ENCODE measurements around the gene ADARB1.

DNA sequence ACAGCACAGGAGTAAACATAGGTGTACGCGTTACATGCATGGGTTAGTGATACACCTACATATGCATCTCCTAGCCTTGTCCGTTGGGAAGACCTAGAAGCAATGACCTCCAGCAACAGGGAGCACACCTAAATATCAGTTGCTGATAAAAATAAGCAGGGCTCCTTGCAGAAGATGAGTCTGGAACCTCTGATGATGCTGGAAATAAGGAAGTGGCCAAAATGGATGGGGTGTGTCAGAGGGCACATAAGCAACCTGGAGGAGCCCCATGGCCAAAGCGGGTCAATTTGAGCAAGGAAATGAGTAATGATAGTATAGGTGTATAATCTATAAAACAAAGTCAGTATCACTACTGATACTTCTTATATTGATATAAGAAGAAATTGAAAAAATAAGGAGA is 13.7 kb downstream of the ADARB1 start:
- TF ChIP-seq CEBPB (IDR thresholded peaks at IDR 0.05; ENCODE audit: low read depth, low read length): no peak
- no peak for TF ChIP-seq ZNF274 (IDR thresholded peaks at IDR 0.05; ENCODE audit: borderline replicate concordance, extremely low read depth, low read length)
- TF ChIP-seq, protein P1, sequence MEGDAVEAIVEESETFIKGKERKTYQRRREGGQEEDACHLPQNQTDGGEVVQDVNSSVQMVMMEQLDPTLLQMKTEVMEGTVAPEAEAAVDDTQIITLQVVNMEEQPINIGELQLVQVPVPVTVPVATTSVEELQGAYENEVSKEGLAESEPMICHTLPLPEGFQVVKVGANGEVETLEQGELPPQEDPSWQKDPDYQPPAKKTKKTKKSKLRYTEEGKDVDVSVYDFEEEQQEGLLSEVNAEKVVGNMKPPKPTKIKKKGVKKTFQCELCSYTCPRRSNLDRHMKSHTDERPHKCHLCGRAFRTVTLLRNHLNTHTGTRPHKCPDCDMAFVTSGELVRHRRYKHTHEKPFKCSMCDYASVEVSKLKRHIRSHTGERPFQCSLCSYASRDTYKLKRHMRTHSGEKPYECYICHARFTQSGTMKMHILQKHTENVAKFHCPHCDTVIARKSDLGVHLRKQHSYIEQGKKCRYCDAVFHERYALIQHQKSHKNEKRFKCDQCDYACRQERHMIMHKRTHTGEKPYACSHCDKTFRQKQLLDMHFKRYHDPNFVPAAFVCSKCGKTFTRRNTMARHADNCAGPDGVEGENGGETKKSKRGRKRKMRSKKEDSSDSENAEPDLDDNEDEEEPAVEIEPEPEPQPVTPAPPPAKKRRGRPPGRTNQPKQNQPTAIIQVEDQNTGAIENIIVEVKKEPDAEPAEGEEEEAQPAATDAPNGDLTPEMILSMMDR (IDR thresholded peaks at IDR 0.05; ENCODE audit: control extremely low read depth in 1 of 3, insufficient read depth in 1 of 3, low read depth in 1 of 3, low read length in 3 of 3): no peak
- TF ChIP-seq EZH2 (IDR thresholded peaks at IDR 0.05; ENCODE audit: low read depth, low read length, severe bottlenecking): no peak
- TF ChIP-seq, protein P2, sequence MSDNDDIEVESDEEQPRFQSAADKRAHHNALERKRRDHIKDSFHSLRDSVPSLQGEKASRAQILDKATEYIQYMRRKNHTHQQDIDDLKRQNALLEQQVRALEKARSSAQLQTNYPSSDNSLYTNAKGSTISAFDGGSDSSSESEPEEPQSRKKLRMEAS (IDR thresholded peaks at IDR 0.05): no peak
- no peak for TF ChIP-seq POLR2A (IDR thresholded peaks at IDR 0.05; ENCODE audit: control extremely low read depth in 1 of 2, low read depth in 2 of 2, low read length in 2 of 2)
- TF ChIP-seq POLR2AphosphoS5 (IDR thresholded peaks at IDR 0.05; ENCODE audit: low read depth, low read length): no peak
- TF ChIP-seq, protein P3, sequence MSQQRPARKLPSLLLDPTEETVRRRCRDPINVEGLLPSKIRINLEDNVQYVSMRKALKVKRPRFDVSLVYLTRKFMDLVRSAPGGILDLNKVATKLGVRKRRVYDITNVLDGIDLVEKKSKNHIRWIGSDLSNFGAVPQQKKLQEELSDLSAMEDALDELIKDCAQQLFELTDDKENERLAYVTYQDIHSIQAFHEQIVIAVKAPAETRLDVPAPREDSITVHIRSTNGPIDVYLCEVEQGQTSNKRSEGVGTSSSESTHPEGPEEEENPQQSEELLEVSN (IDR thresholded peaks at IDR 0.05): no peak
- TF ChIP-seq GABPA (IDR thresholded peaks at IDR 0.05; ENCODE audit: borderline replicate concordance, insufficient read depth, low read length): no peak
- TF ChIP-seq JUND (IDR thresholded peaks at IDR 0.05; ENCODE audit: low read length): no peak
- TF ChIP-seq TAF1 (IDR thresholded peaks at IDR 0.05; ENCODE audit: low read depth, low read length): no peak
- no peak for TF ChIP-seq CHD2 (IDR thresholded peaks at IDR 0.05; ENCODE audit: low read length)

Data from H1 (cell line).